Islet precursor cell (in vitro differentiated cells): Measurements from ENCODE around the gene SLIRP.
"Not testable (repeated sequence)": the region's sequence is repeated elsewhere in the genome, so short reads cannot be mapped to it uniquely, and the experiment has no call there.

Source experiments
- DNase-seq: peaks from one replicate; pipeline ENCODE4 v3.0.0-alpha.2; 2018

SLIRP gene

GRCh38 chr14:77746064-77746702 lies 38.3 kb downstream of the SLIRP start:
- no peak for DNase-seq

- DNase-seq, result not testable (repeated sequence)
These were observed 39.5 kb downstream of the SLIRP start for GRCh38 chr14:77747425-77747824.

GRCh38 chr14:77752266-77752665 lies 44.4 kb downstream of the SLIRP start:
- no peak for DNase-seq

- DNase-seq, result no peak
These were observed 45.1 kb downstream of the SLIRP start for GRCh38 chr14:77752799-77753516.

- DNase-seq, result peak; percentile 96
These were observed 52.7 kb downstream of the SLIRP start, which contains the start of gene SNW1 for GRCh38 chr14:77760381-77761204. SNW1 (minus strand) TSS chr14:77761156; CDS start chr14:77761127, 29 bp downstream.

DNA sequence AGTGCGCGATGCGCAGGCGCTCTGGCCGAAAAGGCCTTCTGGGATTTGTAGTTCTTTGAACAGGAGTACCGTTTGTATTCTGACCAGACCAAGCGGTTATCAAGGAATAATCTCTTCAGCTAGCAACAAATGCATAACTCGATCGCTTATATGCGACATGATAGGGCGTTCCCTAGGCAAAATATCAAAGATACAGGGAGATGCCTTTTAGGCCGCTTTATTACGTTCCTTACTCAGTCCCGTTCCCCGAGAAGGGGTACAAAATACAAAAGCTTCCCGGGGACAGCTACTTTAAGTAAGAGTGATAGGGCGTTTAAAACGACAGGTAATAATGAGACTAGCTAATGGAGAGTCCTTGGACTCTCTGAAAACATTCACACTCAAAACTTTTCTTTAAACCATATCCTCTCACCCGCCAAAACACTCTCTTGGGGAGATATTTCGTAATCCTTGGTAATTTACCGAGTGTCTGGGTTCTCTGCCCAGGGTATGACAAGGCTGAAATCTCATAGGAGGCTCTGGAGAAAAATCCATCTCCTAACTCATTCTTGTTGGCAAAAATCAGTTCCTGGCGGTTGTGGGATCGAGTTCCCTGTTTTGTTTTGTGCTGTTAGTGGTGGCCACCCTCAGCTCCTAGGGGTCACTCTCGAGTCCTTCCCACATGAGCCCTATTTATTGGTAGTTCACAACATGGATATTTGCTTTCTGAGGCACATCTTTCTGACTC lies 53.5 kb downstream of the SLIRP start:
- peak; percentile 63 for DNase-seq

- DNase-seq, result no peak
These were observed 55.4 kb downstream of the SLIRP start for GRCh38 chr14:77763316-77763715.

DNA sequence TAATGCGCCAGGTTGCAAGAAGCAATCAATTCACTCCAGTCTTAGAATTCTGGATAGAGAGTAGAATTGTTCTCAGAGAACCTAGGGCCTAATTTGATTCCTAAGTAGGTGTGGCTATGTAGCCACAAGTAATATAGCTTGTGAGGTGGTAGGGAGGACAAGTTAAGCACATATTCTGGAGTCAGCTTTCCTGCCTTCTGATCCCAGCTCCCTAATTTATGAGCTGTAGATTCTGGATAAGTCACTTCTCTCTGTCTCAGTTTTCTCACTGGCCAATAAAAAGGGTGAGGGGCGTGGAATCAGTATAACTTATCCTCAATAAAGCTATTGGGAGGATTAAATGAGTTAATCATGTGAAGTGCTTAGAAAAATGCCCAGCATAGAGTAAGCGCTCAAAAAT lies 56.1 kb downstream of the SLIRP start:
- no peak for DNase-seq
